ENCODE results near the gene CCDC17. TPM values are rescaled to one million over a fixed set of nuclear protein-coding genes. Genes with fewer than 3 reads are reported as not detected.

The CCDC17 gene
- total RNA-seq, 1 donor from 2014 or later = 2.8 TPM

DNA sequence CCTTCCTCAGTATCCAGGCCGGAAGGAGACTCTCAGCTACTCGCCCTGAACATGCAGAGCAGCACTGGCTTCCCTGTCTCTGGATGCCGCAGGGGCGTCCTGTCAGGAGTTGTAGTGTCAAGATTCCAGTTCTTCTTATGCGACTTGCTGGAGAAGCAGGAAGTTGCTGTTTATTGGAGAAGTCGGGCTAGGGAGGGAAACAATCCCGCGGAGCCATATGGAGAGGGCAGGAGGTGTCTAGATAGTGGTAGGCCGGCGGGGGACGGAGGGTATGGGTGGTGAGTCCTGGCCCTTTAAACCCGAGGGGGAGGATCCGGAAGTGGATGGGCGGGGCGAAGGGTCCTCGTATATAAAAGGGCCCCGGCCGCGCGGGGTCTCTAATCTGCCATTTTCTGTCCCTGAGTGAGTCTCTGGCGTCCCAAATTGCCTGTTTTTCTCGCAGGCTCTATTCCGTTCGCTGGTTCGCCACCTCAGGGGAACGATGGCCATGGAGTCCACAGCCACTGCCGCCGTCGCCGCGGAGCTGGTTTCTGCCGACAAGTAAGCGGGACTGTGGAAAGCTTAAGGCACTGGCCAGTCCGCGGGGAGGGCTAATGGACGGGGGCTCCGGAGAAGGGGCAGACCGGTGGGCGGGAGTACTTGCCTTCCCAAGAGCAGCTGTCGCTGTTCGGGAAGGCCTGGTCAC is 40.0 kb downstream of the CCDC17 start, which contains the start of gene NASP:
Gene NASP, plus strand, starts transcription at position 376 of the 685 bp plus-strand sequence. Its CDS starts 106 bp downstream, at position 482.
- DNase-seq (ENCODE audit: low spot score) = peak; percentile 91

- peak; percentile 96 for DNase-seq (ENCODE audit: low spot score)
These were observed 40.6 kb downstream of the CCDC17 start for GRCh38 chr1:45583264-45583665.

- no peak for DNase-seq (ENCODE audit: low spot score)
These were observed 49.7 kb downstream of the CCDC17 start for GRCh38 chr1:45574105-45574626.

- DNase-seq (ENCODE audit: low spot score) = no peak
These were observed 50.5 kb downstream of the CCDC17 start for GRCh38 chr1:45573231-45573804.

DNA sequence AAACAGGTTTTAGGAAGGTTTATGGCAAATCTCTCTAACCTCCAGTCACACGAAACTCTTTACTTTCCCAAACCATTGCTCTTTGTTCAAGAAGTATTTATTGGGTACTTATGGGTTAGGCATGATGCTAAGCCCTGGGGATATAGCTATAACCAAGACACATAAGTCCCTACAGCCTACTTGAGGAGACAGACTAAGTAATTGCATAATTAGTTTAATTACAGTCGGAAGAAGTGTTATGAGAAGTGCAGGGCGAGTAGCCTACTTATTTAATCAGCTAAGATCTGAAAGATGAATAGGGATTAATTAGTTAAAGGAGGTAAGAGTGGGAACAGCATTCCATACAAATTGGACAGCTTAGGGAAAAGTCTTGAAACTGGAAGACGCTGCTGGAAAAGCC is 53.2 kb downstream of the CCDC17 start:
- no peak for DNase-seq (ENCODE audit: low spot score)

Other genes starting within 250 kb of the CCDC17 start
- 6.0 TPM for gene TESK2, start 132.9 kb downstream of the CCDC17 start, total RNA-seq
- gene CCDC163, start 124.0 kb downstream of the CCDC17 start, total RNA-seq = 0.89 TPM
- 7.5 TPM for gene MMACHC, start 123.8 kb downstream of the CCDC17 start, total RNA-seq
- gene PRDX1, start 102.2 kb downstream of the CCDC17 start, total RNA-seq = 435 TPM
- gene AKR1A1, start 73.2 kb downstream of the CCDC17 start, total RNA-seq = 175 TPM
- gene NASP, start 40.0 kb downstream of the CCDC17 start, total RNA-seq = 43.7 TPM
- gene GPBP1L1, start 62.5 kb upstream of the CCDC17 start, total RNA-seq = 132 TPM
- 18.3 TPM for gene TMEM69, start 64.1 kb upstream of the CCDC17 start, total RNA-seq
- gene IPP, start 126.6 kb upstream of the CCDC17 start, total RNA-seq = 20.9 TPM
- 54.0 TPM for gene MAST2, start 179.6 kb upstream of the CCDC17 start, total RNA-seq